Hematopoietic multipotent progenitor cell (in vitro differentiated cells): ENCODE measurements around the gene SLC16A4. TPM values are rescaled to one million over a fixed set of nuclear protein-coding genes. Genes with fewer than 3 reads are reported as not detected.

Source experiments
- DNase-seq, 3 donors: peaks; one replicate each; pipeline ENCODE4 v3.0.0-alpha.2; 2011 to 2015; ENCODE audit warnings: low read depth in 2 of 3, low spot score in 2 of 3
- total RNA-seq: library from RNA; depleted of rRNA; stranded (reverse); fragments of >200 nt; gene quantifications from one replicate; pipeline ENCODE4 v1.2.3, GENCODE V29; 2012

Gene SLC16A4
- total RNA-seq, 1 donor: under 0.01 TPM

DNA sequence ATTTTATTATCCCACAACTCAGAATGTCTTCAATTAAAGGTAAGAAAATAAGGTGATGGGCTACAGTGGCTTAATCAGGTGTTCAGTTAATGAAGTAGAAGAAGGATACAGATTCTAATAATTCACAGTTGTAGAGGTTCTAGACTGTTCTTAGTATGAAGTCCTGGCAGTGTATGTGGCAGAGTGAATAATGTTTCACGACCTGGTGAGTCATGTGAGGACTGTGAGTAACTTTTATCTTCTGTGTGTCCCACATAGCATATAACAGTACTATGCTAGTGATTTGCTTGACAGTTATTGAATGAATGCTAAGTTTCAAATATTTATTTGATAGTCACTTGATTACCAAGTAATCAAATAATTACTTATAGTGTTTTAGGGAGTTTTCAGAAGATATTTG lies 20.0 kb downstream of the SLC16A4 start:
- no peak for DNase-seq

DNA sequence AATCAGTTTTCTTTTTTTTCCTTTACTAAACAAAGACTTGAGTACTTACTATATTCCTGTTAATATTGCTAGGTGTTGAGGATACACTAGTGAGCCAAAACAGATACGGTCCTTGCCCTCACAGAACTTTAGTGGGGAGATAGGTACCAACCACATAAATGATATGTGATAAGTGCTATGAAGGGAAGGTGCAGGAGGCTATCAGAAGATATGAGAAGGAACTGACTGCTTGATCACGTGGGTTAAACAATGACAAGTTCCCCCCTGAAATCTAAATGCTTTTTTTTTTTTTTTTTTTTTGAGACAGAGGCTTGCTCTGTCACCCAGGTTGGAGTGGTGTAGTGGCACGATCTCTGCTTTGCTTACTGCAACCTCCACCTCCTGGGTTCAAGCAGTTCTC lies 26.6 kb downstream of the SLC16A4 start:
- DNase-seq: no peak

- DNase-seq: no peak
These were observed 29.0 kb downstream of the SLC16A4 start for GRCh38 chr1:110361856-110362255.

DNA sequence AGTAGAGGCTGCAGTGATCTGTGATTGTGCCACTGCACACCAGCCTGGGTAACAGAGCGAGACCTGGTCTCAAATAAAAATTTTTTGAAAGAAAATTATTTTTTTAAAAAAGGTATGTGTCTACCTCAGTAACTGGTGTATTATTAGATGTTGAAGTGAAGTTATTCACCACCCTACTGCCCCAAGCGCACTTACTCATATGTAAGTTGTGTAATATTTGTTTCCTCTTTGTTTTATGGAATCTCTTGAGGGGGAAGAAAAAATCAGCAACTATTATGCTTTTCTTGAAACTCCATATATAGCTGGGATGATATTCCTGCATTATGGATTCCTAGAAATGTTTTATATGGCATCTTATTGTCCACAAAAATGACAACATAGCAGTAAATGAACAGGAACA lies 30.4 kb downstream of the SLC16A4 start:
- DNase-seq: no peak

DNA sequence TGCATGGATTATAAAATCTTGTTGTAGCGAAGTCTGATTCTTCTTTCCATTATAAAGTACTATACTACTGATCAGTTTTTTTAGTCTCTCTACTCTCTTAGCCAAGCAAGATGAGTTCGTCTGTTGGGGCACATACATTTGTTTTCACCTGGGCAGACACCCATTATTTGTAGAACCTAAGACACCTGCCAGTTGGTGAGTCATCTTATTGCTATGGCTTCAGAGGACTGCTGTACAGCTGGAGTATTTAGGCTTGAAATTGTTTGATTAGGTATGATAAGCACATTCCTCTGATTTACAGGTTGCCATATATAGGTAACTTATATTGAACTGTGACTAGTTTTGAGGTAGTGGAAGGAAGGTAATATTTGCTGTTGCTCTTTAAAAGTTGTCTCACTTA lies 34.4 kb downstream of the SLC16A4 start:
- no peak for DNase-seq

- no peak for DNase-seq
These were observed 35.5 kb downstream of the SLC16A4 start for GRCh38 chr1:110355321-110355720.

DNA sequence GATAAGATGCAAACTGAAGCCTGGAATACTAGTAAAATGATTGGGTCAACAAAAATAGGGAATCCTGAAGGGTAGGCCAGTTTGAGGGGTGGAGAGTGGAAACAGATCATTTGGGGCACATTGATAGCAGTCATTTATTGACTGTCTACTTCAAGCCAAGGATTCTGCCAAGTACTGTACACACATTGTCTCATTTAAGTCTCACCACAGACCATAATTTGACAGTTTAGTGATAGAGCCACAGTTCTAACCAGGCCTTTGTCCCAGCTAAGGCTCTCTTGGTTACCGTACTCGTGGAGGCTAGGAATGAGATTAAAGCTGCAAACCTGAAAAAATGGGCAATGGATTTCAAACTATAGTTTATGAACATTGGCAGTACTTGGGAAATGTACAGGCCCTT lies 40.5 kb downstream of the SLC16A4 start:
- no peak for DNase-seq

- no peak for DNase-seq
These were observed 42.1 kb downstream of the SLC16A4 start for GRCh38 chr1:110348771-110349170.

GRCh38 chr1:110348050-110348449 lies 42.8 kb downstream of the SLC16A4 start:
- no peak for DNase-seq

- DNase-seq: no peak
These were observed 43.5 kb downstream of the SLC16A4 start for GRCh38 chr1:110347182-110347893.

GRCh38 chr1:110346690-110347089 lies 44.1 kb downstream of the SLC16A4 start:
- DNase-seq: no peak

GRCh38 chr1:110345480-110345879 lies 45.3 kb downstream of the SLC16A4 start:
- no peak for DNase-seq

GRCh38 chr1:110344152-110344551 lies 46.7 kb downstream of the SLC16A4 start:
- DNase-seq: no peak

DNA sequence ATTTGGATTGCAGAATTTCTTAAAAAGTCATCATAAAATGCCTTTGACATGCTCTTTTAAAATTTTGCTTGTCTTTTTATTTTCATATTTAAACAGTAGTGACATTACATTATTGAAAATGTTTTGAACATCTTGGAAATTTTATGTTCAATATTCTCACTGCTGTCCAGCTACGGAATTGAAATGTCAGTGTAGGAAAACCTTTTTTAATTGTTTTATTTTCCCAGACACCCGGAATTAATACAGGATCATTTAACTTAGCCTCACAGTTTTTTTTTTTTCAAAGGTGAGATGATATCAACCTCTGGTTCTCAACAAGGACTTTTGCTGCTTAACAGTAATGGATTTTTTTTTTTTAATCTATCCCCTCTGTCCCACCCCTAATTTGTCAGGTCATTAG lies 47.6 kb downstream of the SLC16A4 start:
- no peak for DNase-seq

- no peak for DNase-seq
These were observed 48.9 kb downstream of the SLC16A4 start for GRCh38 chr1:110341872-110342331.

DNA sequence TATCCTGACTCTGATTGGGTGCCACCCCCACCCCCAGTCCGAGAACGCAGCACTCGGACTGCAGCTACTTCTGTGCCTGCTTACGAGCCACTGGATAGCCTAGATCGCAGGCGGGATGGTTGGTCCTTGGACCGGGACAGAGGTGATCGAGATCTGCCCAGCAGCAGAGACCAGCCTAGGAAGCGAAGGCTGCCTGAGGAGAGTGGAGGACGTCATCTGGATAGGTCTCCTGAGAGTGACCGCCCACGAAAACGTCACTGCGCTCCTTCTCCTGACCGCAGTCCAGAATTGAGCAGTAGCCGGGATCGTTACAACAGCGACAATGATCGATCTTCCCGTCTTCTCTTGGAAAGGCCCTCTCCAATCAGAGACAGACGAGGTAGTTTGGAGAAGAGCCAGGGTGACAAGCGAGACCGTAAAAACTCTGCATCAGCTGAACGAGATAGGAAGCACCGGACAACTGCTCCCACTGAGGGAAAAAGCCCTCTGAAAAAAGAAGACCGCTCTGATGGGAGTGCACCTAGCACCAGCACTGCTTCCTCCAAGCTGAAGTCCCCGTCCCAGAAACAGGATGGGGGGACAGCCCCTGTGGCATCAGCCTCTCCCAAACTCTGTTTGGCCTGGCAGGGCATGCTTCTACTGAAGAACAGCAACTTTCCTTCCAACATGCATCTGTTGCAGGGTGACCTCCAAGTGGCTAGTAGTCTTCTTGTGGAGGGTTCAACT lies 49.5 kb downstream of the SLC16A4 start:
- DNase-seq: no peak

- peak in 2 of 3 donors; percentile 7 to 16 for DNase-seq
These were observed 50.7 kb downstream of the SLC16A4 start for GRCh38 chr1:110340207-110340468.

GRCh38 chr1:110339407-110340206 lies 51.2 kb downstream of the SLC16A4 start:
- peak; percentile 33 to 56 (median 48) for DNase-seq

DNA sequence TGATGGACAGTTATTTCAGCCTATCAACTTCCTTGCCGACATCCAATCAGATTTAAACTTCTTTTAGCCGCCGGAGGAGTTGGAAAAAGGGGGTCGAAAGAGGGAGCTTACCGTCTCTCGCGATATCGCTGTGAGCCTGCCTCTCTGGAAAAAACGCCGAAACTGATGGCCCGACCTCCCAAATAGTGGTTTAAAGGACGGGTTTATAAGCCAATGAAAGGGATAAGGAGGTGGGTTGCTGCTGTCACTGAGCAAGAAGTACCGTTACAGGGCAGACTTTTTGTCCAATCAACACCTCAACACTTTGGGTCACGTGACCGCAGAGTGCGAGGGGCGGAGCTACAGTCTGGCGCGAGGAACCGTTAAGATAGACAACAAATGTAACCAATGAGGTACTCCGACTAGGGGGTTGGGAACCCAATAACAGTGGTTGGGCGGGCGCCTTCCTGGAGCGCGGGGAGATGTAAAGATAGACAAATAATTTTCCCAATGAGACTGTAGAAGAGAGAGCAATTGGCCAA lies 51.9 kb downstream of the SLC16A4 start, which contains the start of gene RBM15:
Gene RBM15 (plus strand): TSS at position 492 of the 521 bp plus-strand sequence. CDS start 29 bp downstream, at position 521.
- peak; percentile 96 to 100 (median 100) for DNase-seq

DNA sequence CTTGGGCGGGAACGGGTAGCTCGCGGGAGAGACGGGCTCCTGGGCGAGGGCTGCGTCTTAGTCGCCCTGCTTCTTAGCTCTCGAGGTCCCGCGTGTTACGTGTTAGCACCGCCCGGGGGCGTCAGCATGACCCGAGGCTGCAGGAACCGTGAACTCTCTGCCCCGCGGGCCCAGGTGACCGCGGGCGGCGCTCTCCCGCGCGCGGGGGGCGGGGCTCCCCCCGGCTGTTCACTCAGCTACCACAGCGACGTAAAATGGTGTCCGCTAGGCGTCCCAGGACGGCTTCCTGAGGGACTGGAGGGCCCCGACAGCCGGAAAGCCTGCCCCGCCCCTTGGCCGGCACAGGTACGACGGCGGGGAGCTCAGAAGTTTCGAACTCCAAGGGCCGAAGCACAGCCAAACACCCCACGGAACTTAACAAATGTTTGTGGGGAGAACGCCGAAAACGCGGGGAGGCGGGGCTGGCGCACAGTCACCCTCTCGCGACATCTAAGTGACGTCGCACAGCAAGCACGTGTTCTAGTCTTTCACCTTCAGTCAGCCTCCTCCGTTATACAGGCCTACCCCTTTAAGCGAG lies 52.4 kb downstream of the SLC16A4 start:
- DNase-seq: peak; percentile 96 to 97 (median 96)
